Liver (tissue), 9 donors: ENCODE measurements around the gene SPEG. TPM values are rescaled to one million over a fixed set of nuclear protein-coding genes. Genes with fewer than 3 reads are reported as not detected.

Source experiments
- DNase-seq: peaks from one replicate; pipeline ENCODE4 v3.0.0-alpha.2; 2017; ENCODE audit warnings: low spot score
- H3K27ac ChIP-seq, 2 donors: one replicate each; pipeline ENCODE4 v1.7.0; 2013; ENCODE audit warnings: inconsistent platforms in 2 of 2, low read length in 2 of 2, control low read depth in 1 of 2, low read depth in 1 of 2, mild to moderate bottlenecking in 1 of 2
- H3K27me3 ChIP-seq, 4 donors: one replicate each; pipeline versions ENCODE4 v1.6.1 to v1.7.0; 2013; ENCODE audit warnings: low read length in 3 of 4, inconsistent platforms in 1 of 4, mild to moderate bottlenecking in 1 of 4, moderate library complexity in 1 of 4; ENCODE audit not compliant: control insufficient read depth in 4 of 4, insufficient read depth in 4 of 4
- H3K36me3 ChIP-seq, 4 donors: one replicate each; pipeline versions ENCODE4 v1.6.1 to v1.7.0; 2013; ENCODE audit warnings: low read length in 3 of 4, mild to moderate bottlenecking in 3 of 4, low read depth in 1 of 4, moderate library complexity in 1 of 4; ENCODE audit not compliant: control insufficient read depth in 4 of 4, insufficient read depth in 3 of 4
- H3K4me1 ChIP-seq, 4 donors: one replicate each; pipeline versions ENCODE4 v1.6.1 to v1.7.0; 2013; ENCODE audit warnings: low read length in 3 of 4, mild to moderate bottlenecking in 3 of 4, moderate library complexity in 1 of 4; ENCODE audit not compliant: control insufficient read depth in 4 of 4, insufficient read depth in 4 of 4
- H3K4me3 ChIP-seq, 3 donors: one replicate each; pipeline versions ENCODE4 v1.6.1 to v1.7.0; 2013; ENCODE audit warnings: low read length in 3 of 3, control low read depth in 1 of 3, low read depth in 1 of 3, mild to moderate bottlenecking in 1 of 3
- H3K9ac ChIP-seq, 2 donors: one replicate each; pipeline ENCODE4 v1.7.0; 2013; ENCODE audit warnings: low read length in 2 of 2, mild to moderate bottlenecking in 2 of 2, moderate library complexity in 2 of 2, control low read depth in 1 of 2, low read depth in 1 of 2
- H3K9me3 ChIP-seq, 4 donors: one replicate each; pipeline versions ENCODE4 v1.6.1 to v1.7.0; 2013; ENCODE audit warnings: low read length in 3 of 4; ENCODE audit not compliant: control insufficient read depth in 4 of 4
- ATF3 ChIP-seq: IDR thresholded peaks from 2 replicates; pipeline ENCODE4 v1.6.1; 2016; ENCODE audit warnings: antibody characterized with exemption
- CTCF ChIP-seq: fragments of 150-350 bp; IDR thresholded peaks from 2 replicates; pipeline ENCODE4 v1.5.1; 2017; ENCODE audit warnings: improper control_type of control experiment, low read depth, low read length; ENCODE audit not compliant: missing input control
- EGR1 ChIP-seq, 2 donors: IDR thresholded peaks; 2 replicates each; pipeline ENCODE4 v1.6.1; 2016 to 2018; ENCODE audit warnings: antibody characterized with exemption in 2 of 2, low read depth in 2 of 2
- FOXA1 ChIP-seq: IDR thresholded peaks from 2 replicates; pipeline ENCODE4 v1.6.1; 2016; ENCODE audit warnings: antibody characterized with exemption
- FOXA2 ChIP-seq: IDR thresholded peaks from 2 replicates; pipeline ENCODE4 v1.6.1; 2016; ENCODE audit warnings: antibody characterized with exemption
- GABPA ChIP-seq, 2 donors: IDR thresholded peaks in 1 of 2; conservative IDR thresholded peaks in 1 of 2; 2 replicates each; pipeline ENCODE4 v1.6.1; 2016; ENCODE audit warnings: antibody characterized with exemption in 2 of 2, mild to moderate bottlenecking in 1 of 2, moderate library complexity in 1 of 2
- HNF4A ChIP-seq, 2 donors: conservative IDR thresholded peaks; 2 replicates each; pipeline ENCODE4 v1.6.1; 2016; ENCODE audit warnings: antibody characterized with exemption in 2 of 2, mild to moderate bottlenecking in 2 of 2
- HNF4G ChIP-seq: IDR thresholded peaks from 2 replicates; pipeline ENCODE4 v1.6.1; 2016; ENCODE audit warnings: antibody characterized with exemption
- JUND ChIP-seq, 2 donors: IDR thresholded peaks; 2 replicates each; pipeline ENCODE4 v1.6.1; 2016; ENCODE audit warnings: antibody characterized with exemption in 2 of 2
- MAX ChIP-seq: IDR thresholded peaks from 2 replicates; pipeline ENCODE4 v1.6.1; 2016; ENCODE audit warnings: antibody characterized with exemption
- NR2F2 ChIP-seq: IDR thresholded peaks from 2 replicates; pipeline ENCODE4 v1.6.1; 2016; ENCODE audit warnings: antibody characterized with exemption
- RAD21 ChIP-seq, 2 donors: IDR thresholded peaks; 2 replicates each; pipeline ENCODE4 v1.6.1; 2016; ENCODE audit warnings: antibody characterized with exemption in 2 of 2, mild to moderate bottlenecking in 2 of 2
- REST ChIP-seq: IDR thresholded peaks from 2 replicates; pipeline ENCODE4 v1.6.1; 2016; ENCODE audit warnings: antibody characterized with exemption, mild to moderate bottlenecking
- RXRA ChIP-seq, 2 donors: IDR thresholded peaks; 2 replicates each; pipeline ENCODE4 v1.6.1; 2017 to 2018; ENCODE audit warnings: antibody characterized with exemption in 2 of 2, mild to moderate bottlenecking in 1 of 2
- SP1 ChIP-seq: IDR thresholded peaks from 2 replicates; pipeline ENCODE4 v1.6.1; 2018; ENCODE audit warnings: antibody characterized with exemption, mild to moderate bottlenecking
- TAF1 ChIP-seq: conservative IDR thresholded peaks from 2 replicates; pipeline ENCODE4 v1.6.1; 2016; ENCODE audit warnings: antibody characterized with exemption, mild to moderate bottlenecking
- YY1 ChIP-seq: IDR thresholded peaks from 2 replicates; pipeline ENCODE4 v1.6.1; 2016; ENCODE audit warnings: antibody characterized with exemption, mild to moderate bottlenecking
- ZBTB33 ChIP-seq: IDR thresholded peaks from 2 replicates; pipeline ENCODE4 v1.6.1; 2016; ENCODE audit warnings: antibody characterized with exemption
- WGBS: extraction: QIAGEN DNeasy Blood & Tissue Kit; methylation state at CpG from one replicate; pipeline ENCODE4 v1.1.7; 2013; 5-methylcytosine and 5-hydroxymethylcytosine counted together
- polyA plus RNA-seq, 2 donors: library from polyadenylated mRNA; stranded (reverse) in 1 of 2; unstranded in 1 of 2; fragments of 200-250 nt in 1 of 2; fragments of >200 nt in 1 of 2; fragmentation: Nextera tagmentation in 1 of 2; extraction: Ambion mirVana in 1 of 2; gene quantifications; one replicate each; pipeline versions ENCODE4 v1.2.1 to v1.2.3, GENCODE V29; 2013 to 2015
- total RNA-seq, 2 donors: library from RNA; depleted of rRNA; stranded (reverse); fragments of >200 nt; gene quantifications; one replicate each; pipeline ENCODE4 v1.2.3, GENCODE V29; 2014
- donor health status: healthy.
- donor health status: healthy.
- donor health status: healthy.
- donor health status: healthy.
- donor health status: healthy.

SPEG gene
- total and polyA plus RNA-seq, 4 donors: 0.51 to 0.96 (median 0.66) TPM

- no peak for TF ChIP-seq ATF3
- no peak for TF ChIP-seq HNF4G
- no peak for TF ChIP-seq NR2F2
- TF ChIP-seq SP1: no peak
- no peak for TF ChIP-seq MAX
- no peak for TF ChIP-seq EGR1 (IDR thresholded peaks at IDR 0.05; ENCODE audit: low read depth in 2 of 2)
- no peak for TF ChIP-seq CTCF
- TF ChIP-seq HNF4A (conservative IDR thresholded peaks at IDR 0.05): no peak
- no peak for TF ChIP-seq FOXA2
- no peak for TF ChIP-seq YY1
- no peak for TF ChIP-seq TAF1
- no peak for TF ChIP-seq FOXA1
- TF ChIP-seq ZBTB33: no peak
- no peak for TF ChIP-seq REST
- TF ChIP-seq JUND (IDR thresholded peaks at IDR 0.05): no peak
- no peak for TF ChIP-seq RAD21 (IDR thresholded peaks at IDR 0.05)
- TF ChIP-seq GABPA (IDR thresholded peaks at IDR 0.05 in 1 of 2, conservative IDR thresholded peaks at IDR 0.05 in 1 of 2): no peak
- no peak for TF ChIP-seq RXRA (IDR thresholded peaks at IDR 0.05)
- DNase-seq: no peak
- no peaks in the 10 kb centered on the region for H3K9me3 ChIP-seq
- H3K4me1 ChIP-seq: peaks cover 0 to 9% (median 6%) of the 10 kb centered on the region in 4 donors
- H3K36me3 ChIP-seq: peaks cover 0 to 8% (median 5%) of the 10 kb centered on the region in 4 donors
- H3K27me3 ChIP-seq: no peaks in the 10 kb centered on the region
- no peak overlapping the region for H3K4me3 ChIP-seq
- 25% methylated on average over 22 of the region's 22 CpGs for WGBS
- no peak overlapping the region for H3K9ac ChIP-seq
- H3K27ac ChIP-seq: no peak overlapping the region
Observed at GRCh38 chr2:219510512-219511135, 76.0 kb downstream of the SPEG start.
